Esophagus mucosa (tissue), 1 donor: ENCODE measurements around the gene PER3. TPM values are rescaled to one million over a fixed set of nuclear protein-coding genes. Genes with fewer than 3 reads are reported as not detected.

ENCODE experiments used
- ATAC-seq: fragments of 200-7000 bp; cut with Tn5 transposase; one replicate; pipeline ENCODE4 v1.9.1; 2020
- total RNA-seq: library from RNA; stranded (reverse); gene quantifications from one replicate; pipeline ENCODE4 v1.2.4, GENCODE V29; 2023
- donor health status: DM: yes; HTN: yes; CAD: no.

PER3 gene
- total RNA-seq, 1 donor from 2014 or later, result 12.5 TPM

GRCh38 chr1:7839526-7839925 lies 55.4 kb downstream of the PER3 start:
- ATAC-seq, result no peak

GRCh38 chr1:7842517-7842916 lies 58.4 kb downstream of the PER3 start:
- ATAC-seq, result no peak

DNA sequence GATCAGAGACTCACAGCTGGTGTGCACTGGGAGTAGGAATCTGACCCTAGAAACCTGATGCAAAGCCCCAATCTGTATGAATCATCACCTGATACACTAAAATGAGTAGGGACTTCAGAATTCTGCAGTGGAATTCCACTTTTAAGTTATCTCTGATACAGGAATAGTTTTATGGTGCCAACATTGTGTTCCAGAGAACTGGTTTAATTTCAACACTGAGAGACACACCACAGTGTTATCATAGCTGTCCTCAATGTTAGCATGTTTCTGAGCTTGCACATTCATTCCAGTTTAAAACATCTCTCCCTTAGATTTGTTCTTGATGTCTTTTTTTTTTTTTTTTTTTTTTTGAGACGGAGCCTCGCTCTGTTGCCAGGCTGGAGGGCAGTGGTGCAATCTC lies 61.7 kb downstream of the PER3 start:
- ATAC-seq, result no peak

GRCh38 chr1:7846656-7847055 lies 62.6 kb downstream of the PER3 start:
- ATAC-seq, result no peak

- no peak for ATAC-seq
Observed at GRCh38 chr1:7847599-7847998, 63.5 kb downstream of the PER3 start.

GRCh38 chr1:7850786-7851185 lies 66.7 kb downstream of the PER3 start:
- no peak for ATAC-seq

- no peak for ATAC-seq
Observed at GRCh38 chr1:7852804-7853683, 69.0 kb downstream of the PER3 start, which contains the start of gene UTS2. TSS of gene UTS2 (minus strand) at chr1:7853065. CDS start at chr1:7853003, 62 bp downstream.

GRCh38 chr1:7853684-7854026 lies 69.6 kb downstream of the PER3 start:
- ATAC-seq, result no peak

DNA sequence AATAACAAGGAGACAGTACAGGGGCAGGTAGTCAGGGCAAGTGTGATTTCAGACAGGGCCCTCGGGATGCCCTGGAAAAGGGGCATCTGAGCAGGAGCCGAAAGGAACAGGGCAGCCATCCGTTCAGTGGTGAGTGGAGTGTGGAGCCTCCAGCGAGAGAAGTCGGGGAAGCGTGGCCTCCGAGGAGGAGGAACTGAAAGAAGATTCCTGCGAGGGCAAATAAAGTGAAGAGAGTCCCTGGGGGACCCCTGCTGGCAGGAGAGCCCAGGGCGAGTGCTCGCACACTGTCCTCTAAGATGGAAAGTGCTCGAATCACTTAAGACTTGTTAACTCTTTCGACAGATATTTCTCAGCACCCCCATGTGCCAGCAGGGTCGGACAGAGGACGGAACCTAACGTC lies 72.3 kb downstream of the PER3 start:
- no peak for ATAC-seq

DNA sequence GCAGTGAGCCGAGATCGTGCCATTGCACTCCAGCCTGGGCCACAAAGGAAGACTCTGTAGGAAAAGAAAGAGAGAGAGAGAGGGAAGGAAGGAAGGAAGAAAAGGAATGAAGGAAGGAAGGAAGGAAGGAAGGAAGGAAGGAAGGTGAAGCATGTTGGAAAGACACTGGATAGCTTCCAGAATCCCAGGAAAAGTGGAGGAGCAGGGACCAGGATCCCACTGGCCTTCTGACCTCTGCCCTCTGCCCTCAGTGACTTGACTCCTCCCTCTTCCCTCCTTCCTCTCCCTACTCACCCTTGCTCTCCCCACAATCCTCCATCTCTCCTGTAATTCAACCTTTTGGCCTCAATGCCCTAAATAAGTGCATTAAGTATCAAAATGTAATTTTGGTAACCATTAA lies 72.9 kb downstream of the PER3 start:
- ATAC-seq, result no peak

- ATAC-seq, result no peak
Observed at GRCh38 chr1:7857985-7858384, 73.9 kb downstream of the PER3 start.

DNA sequence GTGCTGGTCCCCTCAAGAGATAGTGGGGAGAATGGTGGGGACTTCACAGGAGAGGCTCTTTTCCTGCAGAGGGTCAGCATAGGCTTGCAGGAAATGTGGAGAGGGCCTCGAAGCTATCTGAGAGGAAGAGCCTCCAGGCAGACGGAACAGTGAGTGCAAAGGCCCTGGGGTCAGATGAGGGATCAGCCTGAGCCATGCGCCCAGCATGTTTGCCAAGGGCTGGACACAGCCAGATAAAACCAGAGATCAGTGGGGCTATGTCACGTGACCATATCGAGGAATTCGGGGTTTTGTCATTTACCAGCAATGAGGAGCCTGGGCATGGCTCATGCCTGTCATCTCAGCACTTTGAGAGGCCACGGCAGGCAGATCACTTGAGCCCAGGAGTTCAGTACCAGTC lies 75.3 kb downstream of the PER3 start:
- no peak for ATAC-seq

DNA sequence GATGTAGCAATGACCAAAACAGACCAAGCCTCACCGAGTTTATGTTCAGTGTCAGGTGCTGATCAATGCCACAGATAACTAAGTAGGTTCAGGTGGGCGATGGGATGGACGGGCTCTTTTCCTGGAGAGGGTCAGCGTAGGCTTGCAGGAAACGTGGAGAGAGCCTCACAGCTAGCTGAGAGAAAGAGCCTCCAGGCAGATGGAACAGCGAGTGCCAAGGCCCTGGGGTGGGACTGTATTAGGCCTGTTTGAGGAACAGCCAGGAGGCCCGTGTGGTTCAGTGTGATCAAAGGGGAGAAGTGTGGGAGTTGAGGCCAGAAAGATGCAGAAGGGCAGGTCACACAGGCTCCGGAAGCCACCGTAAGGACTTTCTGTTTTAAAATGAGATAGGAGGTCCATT lies 76.0 kb downstream of the PER3 start:
- ATAC-seq, result no peak

DNA sequence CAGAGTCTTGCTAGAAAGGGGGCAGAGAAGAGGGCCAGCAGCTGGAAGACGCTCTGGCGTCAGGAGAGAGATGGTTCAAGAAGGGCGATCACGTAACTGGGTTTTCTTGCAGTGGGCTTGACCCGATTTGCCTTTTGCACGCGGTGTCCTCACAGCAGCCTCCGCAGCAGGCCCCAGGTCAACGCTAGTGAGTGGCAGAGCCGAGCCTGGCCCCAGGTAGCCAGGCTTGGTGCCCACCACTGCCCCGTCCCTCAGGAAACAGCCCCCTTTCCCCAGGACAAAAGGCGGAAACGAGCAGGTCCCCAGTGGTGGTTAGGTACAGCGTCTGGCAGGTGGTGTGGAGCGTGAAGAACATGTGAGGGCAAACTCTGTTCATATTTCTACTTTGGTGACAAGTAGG lies 77.4 kb downstream of the PER3 start:
- ATAC-seq, result no peak

- ATAC-seq, result no peak
Observed at GRCh38 chr1:7862211-7863060, 78.3 kb downstream of the PER3 start.

- ATAC-seq, result no peak
Observed at GRCh38 chr1:7863756-7864328, 79.8 kb downstream of the PER3 start.

GRCh38 chr1:7865978-7866377 lies 81.9 kb downstream of the PER3 start:
- no peak for ATAC-seq

DNA sequence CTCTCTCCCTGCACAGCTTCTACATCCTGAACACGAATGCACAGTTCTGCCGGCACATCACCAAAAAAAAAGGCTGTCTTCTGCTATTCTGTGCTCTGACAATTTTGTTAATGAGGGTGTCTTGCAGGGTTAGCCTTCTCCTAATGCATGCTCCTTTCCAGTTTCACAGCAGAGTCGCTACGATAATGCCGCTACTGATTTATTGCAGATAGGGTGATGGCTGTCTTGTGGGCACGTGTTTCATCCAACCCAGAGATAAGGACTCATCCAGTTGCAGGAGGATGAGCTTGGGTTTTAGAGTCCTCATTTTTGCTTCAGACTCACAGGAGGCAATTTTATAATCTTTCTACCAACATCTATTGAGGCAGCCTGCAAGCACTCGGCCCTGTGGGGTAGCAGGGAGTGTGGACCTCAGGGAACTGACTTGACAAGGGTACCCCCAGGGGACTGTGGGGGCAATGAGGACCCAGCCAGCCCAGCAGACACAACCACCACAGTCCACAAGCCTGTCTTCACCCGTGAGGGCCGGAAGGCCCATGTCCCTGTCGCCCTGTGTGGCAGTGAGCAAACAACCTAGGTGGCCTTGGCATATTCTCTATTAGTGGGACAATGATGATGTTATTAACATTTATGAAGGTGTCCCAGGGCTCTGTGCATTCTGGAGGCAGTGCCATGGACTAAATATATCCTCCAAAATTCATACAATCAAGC lies 84.1 kb downstream of the PER3 start:
- no peak for ATAC-seq

- no peak for ATAC-seq
Observed at GRCh38 chr1:7869136-7869920, 85.2 kb downstream of the PER3 start.

DNA sequence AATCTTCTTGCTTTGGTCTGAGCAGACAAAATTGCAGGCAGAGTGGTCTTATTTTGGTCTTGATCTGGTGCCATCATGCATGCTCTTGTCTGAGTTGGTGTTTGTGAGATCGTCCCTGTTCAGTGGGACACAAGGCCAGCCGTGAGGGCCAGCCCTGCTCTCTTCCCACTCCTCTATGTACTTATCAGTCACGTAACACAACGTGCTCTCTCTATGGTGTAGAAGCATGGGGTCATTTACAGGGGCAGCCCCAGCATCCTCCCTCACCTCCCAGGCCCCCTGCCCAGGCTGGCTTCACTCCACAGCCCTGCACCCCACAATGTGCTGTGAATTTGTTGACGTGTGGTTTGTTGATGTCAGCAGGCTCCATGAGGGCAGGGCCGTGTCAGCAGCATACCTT lies 87.0 kb downstream of the PER3 start:
- no peak for ATAC-seq

GRCh38 chr1:7873801-7874795 lies 90.0 kb downstream of the PER3 start:
- no peak for ATAC-seq
